Neural progenitor cell (in vitro differentiated cells): ENCODE results near the gene CTIF. TPM values are rescaled to one million over a fixed set of nuclear protein-coding genes. Genes with fewer than 3 reads are reported as not detected.
"Not testable (repeated sequence)": the region's sequence is repeated elsewhere in the genome, so short reads cannot be mapped to it uniquely, and the experiment has no call there.

Source experiments
- DNase-seq: peaks from one replicate; pipeline ENCODE4 v3.0.0-alpha.2; 2016; ENCODE audit warnings: low spot score
- H2AFZ ChIP-seq: fragments of 200-600 bp; sonication (generic); replicated peaks from 2 replicates; pipeline ENCODE4 v1.6.1; 2016; ENCODE audit warnings: antibody characterized with exemption
- H3F3A ChIP-seq: fragments of 200-600 bp; sonication (generic); 2 replicates; pipeline ENCODE4 v1.6.1; 2016; ENCODE audit warnings: antibody characterized with exemption, low read depth
- H3K27ac ChIP-seq: fragments of 200-600 bp; sonication (generic); 2 replicates; pipeline ENCODE4 v1.5.1; 2016; ENCODE audit warnings: mild to moderate bottlenecking
- H3K27me3 ChIP-seq: fragments of 200-600 bp; sonication (generic); 2 replicates; pipeline ENCODE4 v1.6.1; 2016; ENCODE audit warnings: mild to moderate bottlenecking, moderate library complexity
- H3K36me3 ChIP-seq: fragments of 200-600 bp; sonication (generic); 2 replicates; pipeline ENCODE4 v1.5.1; 2016
- H3K4me1 ChIP-seq: fragments of 200-600 bp; sonication (generic); 2 replicates; pipeline ENCODE4 v1.6.1; 2016; ENCODE audit warnings: mixed run types
- H3K4me2 ChIP-seq: fragments of 200-600 bp; sonication (generic); 2 replicates; pipeline ENCODE4 v1.6.1; 2016
- H3K4me3 ChIP-seq: fragments of 200-600 bp; sonication (generic); 2 replicates; pipeline ENCODE4 v1.5.1; 2016
- H3K79me2 ChIP-seq: fragments of 200-600 bp; sonication (generic); 2 replicates; pipeline ENCODE4 v1.6.1; 2016; ENCODE audit warnings: low read depth
- H3K9ac ChIP-seq: fragments of 200-600 bp; sonication (generic); 2 replicates; pipeline ENCODE4 v1.6.1; 2016
- H3K9me3 ChIP-seq: fragments of 200-600 bp; sonication (generic); 2 replicates; pipeline ENCODE4 v1.5.1; 2016; ENCODE audit warnings: low read depth
- H4K20me1 ChIP-seq: fragments of 200-600 bp; sonication (generic); 2 replicates; pipeline ENCODE4 v1.6.1; 2016; ENCODE audit warnings: low read depth
- H3K27ac Mint-ChIP-seq: 3 replicates; pipeline ENCODE4 v1.8.0; 2021; ENCODE audit warnings: mixed read lengths
- H3K27me3 Mint-ChIP-seq: 2 replicates; pipeline ENCODE4 v1.8.0; 2022; ENCODE audit warnings: low read depth, mild to moderate bottlenecking, inconsistent platforms, moderate library complexity, mixed read lengths; ENCODE audit not compliant: insufficient read depth
- H3K36me3 Mint-ChIP-seq: 3 replicates; pipeline ENCODE4 v1.8.0; 2021; ENCODE audit warnings: mixed read lengths
- H3K4me1 Mint-ChIP-seq: 3 replicates; pipeline ENCODE4 v1.8.0; 2021; ENCODE audit warnings: mixed read lengths
- H3K4me3 Mint-ChIP-seq: 3 replicates; pipeline ENCODE4 v1.8.0; 2021; ENCODE audit warnings: mild to moderate bottlenecking, moderate library complexity, mixed read lengths
- H3K9me3 Mint-ChIP-seq: 3 replicates; pipeline ENCODE4 v1.8.0; 2020; ENCODE audit warnings: mixed read lengths
- EZH2 ChIP-seq: fragments of 200-600 bp; sonication (generic); IDR thresholded peaks from 2 replicates; pipeline ENCODE4 v1.6.1; 2017; ENCODE audit warnings: antibody characterized with exemption, mild to moderate bottlenecking, moderate library complexity
- EZH2phosphoT487 ChIP-seq: fragments of 200-600 bp; sonication (generic); IDR thresholded peaks from 2 replicates; pipeline ENCODE4 v1.6.1; 2017; ENCODE audit warnings: antibody characterized with exemption
- total RNA-seq: library from RNA; depleted of rRNA; stranded (reverse); fragments of >200 nt; gene quantifications from 2 replicates; pipeline ENCODE4 v1.2.3, GENCODE V29; 2015; ENCODE audit warnings: low replicate concordance
- TF ChIP-seq, protein P1 (sequence below): fragments of 200-600 bp; sonication (generic); IDR thresholded peaks from 2 replicates; pipeline ENCODE4 v1.5.1; 2017; ENCODE audit warnings: antibody characterized with exemption, mild to moderate bottlenecking

Gene CTIF
- total RNA-seq, 1 donor from 2014 or later, result 17.6 TPM

DNA sequence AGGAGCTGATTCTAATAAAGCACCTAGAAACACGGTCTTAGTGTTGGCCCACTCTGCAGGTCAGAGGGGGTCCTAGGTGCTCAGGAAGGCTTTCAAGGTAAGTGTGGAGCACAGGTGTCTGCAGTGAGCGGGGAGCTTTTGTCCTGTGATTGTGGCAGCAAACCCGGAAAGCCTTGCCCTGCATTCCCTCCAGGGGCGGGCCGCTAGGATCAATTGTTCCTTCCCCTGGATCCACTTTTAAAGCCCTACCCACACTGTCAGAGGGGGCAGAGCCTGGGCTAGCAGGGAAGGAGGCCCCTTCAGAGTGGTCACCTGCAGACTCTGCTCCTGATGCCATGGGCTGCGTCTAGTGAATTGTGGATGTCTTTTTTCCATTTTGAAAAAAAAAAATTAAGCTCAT lies 176.0 kb downstream of the CTIF start:
- Histone ChIP-seq H3K4me1 (peaks cover 18% of the 10 kb centered on the region), H3K27me3 (no peaks in the 10 kb centered on the region), H2AFZ (no peak overlapping the region), H4K20me1 (peaks cover 15% of the 10 kb centered on the region), H3K4me2 (peak overlapping the region; percentile 59), H3K9ac (no peak overlapping the region), H3K4me3 (no peak overlapping the region), H3K9me3 (no peaks in the 10 kb centered on the region), H3F3A (peaks cover 5% of the 10 kb centered on the region), H3K27ac (no peak overlapping the region), H3K79me2 (no peaks in the 10 kb centered on the region), H3K36me3 (no peaks in the 10 kb centered on the region)
- Mint-ChIP-seq H3K27ac (peak overlapping the region; percentile 78), H3K4me3 (peak overlapping the region; percentile 51), H3K9me3 (no peaks in the 10 kb centered on the region), H3K4me1 (peaks cover 25% of the 10 kb centered on the region), H3K36me3 (peaks cover 9% of the 10 kb centered on the region), H3K27me3 (peaks cover 5% of the 10 kb centered on the region)
- TF ChIP-seq, protein P1, sequence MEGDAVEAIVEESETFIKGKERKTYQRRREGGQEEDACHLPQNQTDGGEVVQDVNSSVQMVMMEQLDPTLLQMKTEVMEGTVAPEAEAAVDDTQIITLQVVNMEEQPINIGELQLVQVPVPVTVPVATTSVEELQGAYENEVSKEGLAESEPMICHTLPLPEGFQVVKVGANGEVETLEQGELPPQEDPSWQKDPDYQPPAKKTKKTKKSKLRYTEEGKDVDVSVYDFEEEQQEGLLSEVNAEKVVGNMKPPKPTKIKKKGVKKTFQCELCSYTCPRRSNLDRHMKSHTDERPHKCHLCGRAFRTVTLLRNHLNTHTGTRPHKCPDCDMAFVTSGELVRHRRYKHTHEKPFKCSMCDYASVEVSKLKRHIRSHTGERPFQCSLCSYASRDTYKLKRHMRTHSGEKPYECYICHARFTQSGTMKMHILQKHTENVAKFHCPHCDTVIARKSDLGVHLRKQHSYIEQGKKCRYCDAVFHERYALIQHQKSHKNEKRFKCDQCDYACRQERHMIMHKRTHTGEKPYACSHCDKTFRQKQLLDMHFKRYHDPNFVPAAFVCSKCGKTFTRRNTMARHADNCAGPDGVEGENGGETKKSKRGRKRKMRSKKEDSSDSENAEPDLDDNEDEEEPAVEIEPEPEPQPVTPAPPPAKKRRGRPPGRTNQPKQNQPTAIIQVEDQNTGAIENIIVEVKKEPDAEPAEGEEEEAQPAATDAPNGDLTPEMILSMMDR, result no peak
- TF ChIP-seq EZH2 (no peak), EZH2phosphoT487 (no peak)
- DNase-seq, result peak; percentile 70

DNA sequence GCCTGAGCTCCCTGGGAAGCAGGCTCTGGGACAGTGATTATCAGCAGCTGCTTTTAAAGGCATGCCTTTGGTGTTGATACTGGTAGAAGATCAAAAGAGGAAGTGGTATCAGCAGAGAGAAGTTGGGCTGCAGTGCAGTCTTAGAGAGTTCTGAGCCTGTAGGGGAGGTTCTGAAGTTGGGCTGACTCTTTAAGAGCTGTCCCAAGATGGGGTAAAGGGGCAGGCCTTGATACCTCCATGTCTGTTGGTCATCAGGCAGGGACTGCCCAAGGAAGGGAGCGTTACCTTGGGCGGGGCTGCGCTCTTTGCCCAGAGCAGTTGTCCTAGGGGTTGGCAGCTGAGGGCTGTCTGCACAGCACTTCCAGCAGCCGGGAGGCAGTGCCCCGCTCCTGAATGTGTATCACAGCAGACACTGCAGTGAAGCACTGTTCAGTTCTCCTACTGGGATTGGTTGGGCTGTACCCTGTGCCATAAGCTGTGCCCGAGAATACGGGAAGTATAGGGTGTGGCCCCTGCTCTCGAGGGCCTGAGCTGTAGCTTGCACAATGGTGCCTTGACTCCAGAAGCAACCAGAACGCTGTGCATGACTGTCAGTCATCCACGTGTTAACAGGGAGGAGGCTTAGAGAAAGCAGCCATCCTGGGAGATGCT lies 177.0 kb downstream of the CTIF start:
- TF ChIP-seq EZH2 (no peak), EZH2phosphoT487 (no peak)
- TF ChIP-seq, protein P1, result no peak
- no peaks in the 10 kb centered on the region for H3K27me3 ChIP-seq
- no peak overlapping the region for H3K4me3 ChIP-seq
- no peak overlapping the region for H3K9ac ChIP-seq
- peaks cover 30% of the 10 kb centered on the region for H3K4me1 Mint-ChIP-seq
- H3K27ac Mint-ChIP-seq, result peak overlapping the region; percentile 20
- H3K4me3 Mint-ChIP-seq, result no peak overlapping the region
- H3K9me3 ChIP-seq, result no peaks in the 10 kb centered on the region
- peaks cover 18% of the 10 kb centered on the region for H3K4me1 ChIP-seq
- peaks cover 15% of the 10 kb centered on the region for H4K20me1 ChIP-seq
- no peak overlapping the region for H2AFZ ChIP-seq
- H3K9me3 Mint-ChIP-seq, result no peaks in the 10 kb centered on the region
- H3K79me2 ChIP-seq, result no peaks in the 10 kb centered on the region
- peak overlapping the region; percentile 59 for H3K4me2 ChIP-seq
- H3K36me3 ChIP-seq, result no peaks in the 10 kb centered on the region
- H3K36me3 Mint-ChIP-seq, result peaks cover 9% of the 10 kb centered on the region
- H3F3A ChIP-seq, result peaks cover 5% of the 10 kb centered on the region
- no peak for DNase-seq
- peaks cover 5% of the 10 kb centered on the region for H3K27me3 Mint-ChIP-seq
- H3K27ac ChIP-seq, result no peak overlapping the region

DNA sequence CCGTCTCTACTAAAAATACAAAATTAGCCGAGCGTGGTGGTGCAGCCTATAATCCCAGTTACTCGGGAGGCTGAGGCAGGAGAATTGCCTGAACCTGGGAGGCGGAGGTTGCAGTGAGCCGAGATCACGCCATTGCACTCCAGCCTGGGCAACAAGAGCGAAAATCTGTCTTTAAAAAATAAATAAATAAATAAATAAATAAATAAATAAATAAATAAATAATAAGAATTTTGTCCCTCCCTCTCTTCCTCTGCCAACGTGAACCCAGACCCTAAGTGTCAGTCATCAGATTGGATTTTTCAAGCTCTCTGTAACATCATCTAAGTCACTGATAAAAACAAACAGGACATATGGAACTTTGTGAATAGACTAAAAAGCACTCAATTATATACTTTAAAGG lies 178.4 kb downstream of the CTIF start:
- not testable (repeated sequence) for H3K4me3 Mint-ChIP-seq, H3K9me3 ChIP-seq, DNase-seq, H3K36me3 Mint-ChIP-seq, H3K4me2 ChIP-seq, H3K27me3 Mint-ChIP-seq, H3K4me3 ChIP-seq, H3K79me2 ChIP-seq, H3K27me3 ChIP-seq, H3K36me3 ChIP-seq, H3K9me3 Mint-ChIP-seq, H3K27ac Mint-ChIP-seq, H2AFZ ChIP-seq, H3K9ac ChIP-seq, H3F3A ChIP-seq, H3K27ac ChIP-seq
- peaks cover 24% of the 10 kb centered on the region for H3K4me1 Mint-ChIP-seq
- Histone ChIP-seq H3K4me1 (peaks cover 18% of the 10 kb centered on the region), H4K20me1 (peaks cover 15% of the 10 kb centered on the region)

GRCh38 chr18:48718251-48718959 lies 179.6 kb downstream of the CTIF start:
- H3K27me3 ChIP-seq, result no peaks in the 10 kb centered on the region
- TF ChIP-seq EZH2phosphoT487 (no peak), EZH2 (no peak)
- TF ChIP-seq, protein P1, result no peak
- H3K4me3 Mint-ChIP-seq, result peak overlapping the region; percentile 42
- no peaks in the 10 kb centered on the region for H3K9me3 ChIP-seq
- peaks cover 18% of the 10 kb centered on the region for H3K4me1 ChIP-seq
- no peak overlapping the region for H3K4me2 ChIP-seq
- peaks cover 22% of the 10 kb centered on the region for H3K4me1 Mint-ChIP-seq
- no peaks in the 10 kb centered on the region for H3K36me3 ChIP-seq
- peaks cover 15% of the 10 kb centered on the region for H4K20me1 ChIP-seq
- H3K9ac ChIP-seq, result no peak overlapping the region
- H3K4me3 ChIP-seq, result no peak overlapping the region
- peaks cover 3% of the 10 kb centered on the region for H3K27me3 Mint-ChIP-seq
- peaks cover 9% of the 10 kb centered on the region for H3K36me3 Mint-ChIP-seq
- DNase-seq, result no peak
- no peak overlapping the region for H2AFZ ChIP-seq
- no peaks in the 10 kb centered on the region for H3K79me2 ChIP-seq
- H3K27ac Mint-ChIP-seq, result no peak overlapping the region
- H3K27ac ChIP-seq, result no peak overlapping the region
- no peaks in the 10 kb centered on the region for H3K9me3 Mint-ChIP-seq
- H3F3A ChIP-seq, result peaks cover 5% of the 10 kb centered on the region
